DND-41 (cell line): ENCODE data around the gene PPFIBP1.

Source experiments
- ATAC-seq: fragments of 200-7000 bp; cut with Tn5 transposase; 3 replicates; pipeline ENCODE4 v1.9.1; 2021; ENCODE audit warnings: low read depth; ENCODE audit not compliant: insufficient read depth
- DNase-seq: peaks from one replicate; pipeline ENCODE4 v3.0.0-alpha.2; 2020
- H2AFZ ChIP-seq: 2 replicates; pipeline ENCODE4 v1.6.0; 2012; ENCODE audit warnings: low read depth, low read length
- H3K27ac ChIP-seq: 2 replicates; pipeline ENCODE4 v1.5.1; 2012; ENCODE audit warnings: low read length, inconsistent platforms
- H3K27me3 ChIP-seq: fragments of 200-600 bp; sonication (generic); 2 replicates; pipeline ENCODE4 v1.6.0; 2012; ENCODE audit warnings: low read length, mild to moderate bottlenecking, inconsistent platforms; ENCODE audit not compliant: insufficient read depth, poor library complexity
- H3K36me3 ChIP-seq: 2 replicates; pipeline ENCODE4 v1.5.1; 2012; ENCODE audit warnings: low read length, inconsistent platforms; ENCODE audit not compliant: insufficient read depth
- H3K4me1 ChIP-seq: 2 replicates; pipeline ENCODE4 v1.5.1; 2012; ENCODE audit warnings: mild to moderate bottlenecking, low read length; ENCODE audit not compliant: insufficient read depth
- H3K4me2 ChIP-seq: 2 replicates; pipeline ENCODE4 v1.6.0; 2012; ENCODE audit warnings: mild to moderate bottlenecking, moderate library complexity, low read length, inconsistent platforms; ENCODE audit not compliant: insufficient read depth
- H3K4me3 ChIP-seq, 2 experiments: fragments of 200-600 bp in 1 of 2; shearing (Covaris generic) in 1 of 2; 2 replicates each; pipeline ENCODE4 v1.5.1; 2012 to 2016; ENCODE audit warnings: inconsistent platforms in 2 of 2, low read length in 2 of 2, mild to moderate bottlenecking in 2 of 2, low read depth in 1 of 2, moderate library complexity in 1 of 2
- H3K79me2 ChIP-seq: 2 replicates; pipeline ENCODE4 v1.6.0; 2012; ENCODE audit warnings: low read length, inconsistent platforms; ENCODE audit not compliant: insufficient read depth
- H3K9ac ChIP-seq: 2 replicates; pipeline ENCODE4 v1.6.0; 2012; ENCODE audit warnings: low read depth, mild to moderate bottlenecking, inconsistent platforms, low read length, moderate library complexity
- H3K9me3 ChIP-seq: 2 replicates; pipeline ENCODE4 v1.5.1; 2012; ENCODE audit warnings: low read length, moderate library complexity, mild to moderate bottlenecking, inconsistent platforms; ENCODE audit not compliant: insufficient read depth, severe bottlenecking
- H4K20me1 ChIP-seq: 2 replicates; pipeline ENCODE4 v1.6.0; 2012; ENCODE audit warnings: low read length; ENCODE audit not compliant: insufficient read depth
- EZH2 ChIP-seq: IDR thresholded peaks from 3 replicates; pipeline ENCODE4 v1.6.1; 2012; ENCODE audit warnings: borderline replicate concordance, low read depth, mild to moderate bottlenecking, moderate library complexity, low read length, inconsistent platforms; ENCODE audit not compliant: severe bottlenecking
- TF ChIP-seq, protein P1 (sequence below): IDR thresholded peaks from 2 replicates; pipeline ENCODE4 v1.5.1; 2012; ENCODE audit warnings: borderline replicate concordance, low read length, moderate library complexity, mild to moderate bottlenecking; ENCODE audit not compliant: poor library complexity, severe bottlenecking; ENCODE audit errors: extremely low read depth

The PPFIBP1 gene

DNA sequence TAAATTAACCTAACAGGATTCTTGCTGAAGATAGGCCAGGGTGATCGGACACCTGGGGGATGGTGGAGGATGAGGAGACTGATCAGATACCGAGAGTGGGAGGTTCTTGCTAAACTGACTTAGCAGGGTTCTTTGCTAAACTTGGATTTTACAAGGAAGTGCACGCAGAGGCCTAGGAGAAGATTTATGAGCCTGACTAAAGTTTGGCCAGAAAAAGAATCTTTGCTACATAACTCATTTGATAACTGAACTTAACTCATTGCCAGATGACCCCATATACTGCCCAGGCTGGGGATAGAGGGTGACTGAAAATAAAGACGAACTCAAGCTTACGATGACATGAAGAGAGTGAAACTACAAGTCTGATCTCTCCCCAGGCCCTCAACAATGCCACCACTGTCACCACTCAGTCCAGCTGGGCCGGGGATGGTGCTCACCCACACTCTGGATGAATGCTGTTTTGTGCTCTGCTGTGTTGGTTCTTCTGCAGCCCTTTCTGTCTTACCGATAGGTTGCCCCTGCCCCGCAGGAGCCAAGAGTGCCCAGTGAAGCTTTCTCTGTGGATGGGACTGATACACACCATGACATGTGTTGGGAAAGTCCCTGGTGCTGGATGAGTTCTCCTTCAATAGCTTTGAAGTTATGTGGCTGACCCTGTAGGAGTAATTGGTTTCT lies 29.0 kb downstream of the PPFIBP1 start:
- Histone ChIP-seq H3K4me2 (no peak overlapping the region), H3K27ac (no peak overlapping the region), H2AFZ (no peak overlapping the region), H3K27me3 (no peaks in the 10 kb centered on the region), H3K4me1 (peaks cover 6% of the 10 kb centered on the region), H3K36me3 (no peaks in the 10 kb centered on the region), H3K79me2 (no peaks in the 10 kb centered on the region), H3K4me3 (no peak overlapping the region), H3K9ac (no peak overlapping the region), H4K20me1 (no peaks in the 10 kb centered on the region), H3K9me3 (no peaks in the 10 kb centered on the region)
- TF ChIP-seq, protein P1, sequence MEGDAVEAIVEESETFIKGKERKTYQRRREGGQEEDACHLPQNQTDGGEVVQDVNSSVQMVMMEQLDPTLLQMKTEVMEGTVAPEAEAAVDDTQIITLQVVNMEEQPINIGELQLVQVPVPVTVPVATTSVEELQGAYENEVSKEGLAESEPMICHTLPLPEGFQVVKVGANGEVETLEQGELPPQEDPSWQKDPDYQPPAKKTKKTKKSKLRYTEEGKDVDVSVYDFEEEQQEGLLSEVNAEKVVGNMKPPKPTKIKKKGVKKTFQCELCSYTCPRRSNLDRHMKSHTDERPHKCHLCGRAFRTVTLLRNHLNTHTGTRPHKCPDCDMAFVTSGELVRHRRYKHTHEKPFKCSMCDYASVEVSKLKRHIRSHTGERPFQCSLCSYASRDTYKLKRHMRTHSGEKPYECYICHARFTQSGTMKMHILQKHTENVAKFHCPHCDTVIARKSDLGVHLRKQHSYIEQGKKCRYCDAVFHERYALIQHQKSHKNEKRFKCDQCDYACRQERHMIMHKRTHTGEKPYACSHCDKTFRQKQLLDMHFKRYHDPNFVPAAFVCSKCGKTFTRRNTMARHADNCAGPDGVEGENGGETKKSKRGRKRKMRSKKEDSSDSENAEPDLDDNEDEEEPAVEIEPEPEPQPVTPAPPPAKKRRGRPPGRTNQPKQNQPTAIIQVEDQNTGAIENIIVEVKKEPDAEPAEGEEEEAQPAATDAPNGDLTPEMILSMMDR: no peak
- no peak for TF ChIP-seq EZH2
- no peak for DNase-seq
- no peak for ATAC-seq

DNA sequence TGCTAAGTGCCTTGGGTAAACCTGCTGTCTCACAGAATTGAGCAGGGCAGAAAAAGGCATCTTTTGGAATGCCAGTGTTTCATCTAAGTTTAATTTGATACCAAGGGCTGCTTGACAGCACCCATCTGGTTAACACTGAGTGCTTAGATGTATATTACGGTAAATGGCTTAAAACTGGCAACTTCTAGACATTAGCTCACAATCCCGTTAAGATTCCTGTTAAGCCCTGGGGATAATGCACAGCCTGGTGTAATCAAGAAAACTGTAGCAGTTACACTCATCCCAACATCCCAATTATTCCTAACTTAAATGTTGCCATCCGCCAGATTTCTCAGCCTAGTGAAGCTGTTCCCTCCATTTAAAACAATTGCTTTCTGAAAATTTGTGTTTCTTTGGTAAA lies 29.9 kb downstream of the PPFIBP1 start:
- Histone ChIP-seq H3K36me3 (no peaks in the 10 kb centered on the region), H3K27ac (no peak overlapping the region), H3K4me3 (no peak overlapping the region), H3K4me1 (peaks cover 6% of the 10 kb centered on the region), H3K27me3 (no peaks in the 10 kb centered on the region), H4K20me1 (no peaks in the 10 kb centered on the region), H3K9ac (no peak overlapping the region), H3K9me3 (no peaks in the 10 kb centered on the region), H2AFZ (no peak overlapping the region), H3K4me2 (no peak overlapping the region), H3K79me2 (no peaks in the 10 kb centered on the region)
- TF ChIP-seq, protein P1: no peak
- no peak for TF ChIP-seq EZH2
- ATAC-seq: no peak
- no peak for DNase-seq

DNA sequence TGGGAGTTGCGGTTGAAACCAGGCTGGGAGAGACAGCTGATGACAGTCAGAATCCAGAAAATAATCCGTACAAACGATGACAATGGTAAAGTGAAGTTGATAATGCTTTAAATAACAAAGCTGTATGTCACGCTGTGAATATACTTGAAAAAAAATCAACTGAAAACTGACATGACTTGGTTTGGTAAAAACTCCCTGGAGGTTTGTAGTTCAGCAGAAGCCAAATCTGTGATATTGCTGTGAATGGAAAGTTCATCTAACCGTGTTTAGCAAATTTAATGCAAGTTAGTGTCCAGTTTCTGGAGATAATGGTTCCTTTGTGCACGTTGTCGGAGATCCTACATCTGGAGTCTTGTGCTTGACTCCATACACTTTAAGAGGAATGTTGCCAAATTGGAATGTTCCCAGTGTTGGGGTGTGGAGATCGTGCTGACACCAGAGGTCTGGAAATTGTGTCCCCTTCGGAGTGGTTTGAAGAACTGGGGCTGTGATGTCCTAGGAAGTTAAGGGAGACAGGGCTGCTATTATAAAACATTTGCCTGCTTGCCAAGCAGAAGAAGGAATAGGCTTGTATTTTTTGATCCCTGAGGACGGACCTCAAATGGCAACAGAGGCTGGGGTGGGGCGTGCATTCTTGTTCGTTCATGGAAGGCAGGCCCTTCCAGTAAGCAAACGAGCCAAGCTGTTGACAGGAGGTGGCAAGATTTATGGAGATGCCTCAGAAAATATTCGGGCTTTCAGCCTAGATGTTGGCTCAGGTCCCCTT lies 30.6 kb downstream of the PPFIBP1 start:
- no peak overlapping the region for H3K9ac ChIP-seq
- no peaks in the 10 kb centered on the region for H3K27me3 ChIP-seq
- H3K9me3 ChIP-seq: no peaks in the 10 kb centered on the region
- H3K79me2 ChIP-seq: no peaks in the 10 kb centered on the region
- no peak overlapping the region for H3K4me3 ChIP-seq
- H3K36me3 ChIP-seq: no peaks in the 10 kb centered on the region
- ATAC-seq: no peak
- TF ChIP-seq, protein P1: no peak
- no peak for TF ChIP-seq EZH2
- H3K27ac ChIP-seq: no peak overlapping the region
- no peaks in the 10 kb centered on the region for H4K20me1 ChIP-seq
- no peak overlapping the region for H2AFZ ChIP-seq
- H3K4me2 ChIP-seq: no peak overlapping the region
- no peak for DNase-seq
- peaks cover 6% of the 10 kb centered on the region for H3K4me1 ChIP-seq
